ENCODE data around the gene TMEM106C.
"Not testable (repeated sequence)": the region's sequence is repeated elsewhere in the genome, so short reads cannot be mapped to it uniquely, and the experiment has no call there.

The TMEM106C gene

GRCh38 chr12:47954058-47954457 is 9.3 kb upstream of the TMEM106C start:
- no peak for TF ChIP-seq CTCF (IDR thresholded peaks at IDR 0.05)
- Histone ChIP-seq H3K36me3 (ENCODE audit: control insufficient read depth, insufficient read depth, low read length) (no peaks in the 10 kb centered on the region), H3K9ac (no peak overlapping the region), H2AFZ (no peak overlapping the region), H3K27ac (no peak overlapping the region), H3K79me2 (no peaks in the 10 kb centered on the region), H3K4me3 (ENCODE audit: low read depth, low read length) (no peak overlapping the region), H3K4me1 (peaks cover 3% of the 10 kb centered on the region), H3K9me3 (ENCODE audit: control insufficient read depth, low read length) (no peaks in the 10 kb centered on the region), H3K4me2 (ENCODE audit: low read length) (no peak overlapping the region), H3K27me3 (ENCODE audit: control insufficient read depth, insufficient read depth, low read length) (no peaks in the 10 kb centered on the region)

- no peaks in the 10 kb centered on the region for H3K27me3 ChIP-seq (ENCODE audit: control insufficient read depth, insufficient read depth, low read length)
- no peaks in the 10 kb centered on the region for H3K9me3 ChIP-seq (ENCODE audit: control insufficient read depth, low read length)
- no peaks in the 10 kb centered on the region for H3K36me3 ChIP-seq (ENCODE audit: control insufficient read depth, insufficient read depth, low read length)
- no peaks in the 10 kb centered on the region for H3K4me1 ChIP-seq
- H2AFZ ChIP-seq = no peak overlapping the region
- TF ChIP-seq CTCF (IDR thresholded peaks at IDR 0.05) = no peak
- no peak overlapping the region for H3K4me3 ChIP-seq (ENCODE audit: low read depth, low read length)
- H3K9ac ChIP-seq = no peak overlapping the region
- H3K27ac ChIP-seq = no peak overlapping the region
- no peak overlapping the region for H3K4me2 ChIP-seq (ENCODE audit: low read length)
- H3K79me2 ChIP-seq = no peaks in the 10 kb centered on the region
Observed at GRCh38 chr12:47954467-47955045, 8.8 kb upstream of the TMEM106C start.

GRCh38 chr12:47955059-47955458 is 8.3 kb upstream of the TMEM106C start:
- Histone ChIP-seq H3K27ac (no peak overlapping the region), H3K9ac (no peak overlapping the region), H3K4me3 (ENCODE audit: low read depth, low read length) (no peak overlapping the region), H2AFZ (no peak overlapping the region), H3K9me3 (ENCODE audit: control insufficient read depth, low read length) (no peaks in the 10 kb centered on the region), H3K4me1 (no peaks in the 10 kb centered on the region), H3K4me2 (ENCODE audit: low read length) (no peak overlapping the region), H3K79me2 (no peaks in the 10 kb centered on the region), H3K27me3 (ENCODE audit: control insufficient read depth, insufficient read depth, low read length) (no peaks in the 10 kb centered on the region), H3K36me3 (ENCODE audit: control insufficient read depth, insufficient read depth, low read length) (no peaks in the 10 kb centered on the region)
- no peak for TF ChIP-seq CTCF (IDR thresholded peaks at IDR 0.05)

- H3K4me1 ChIP-seq; H3K36me3 ChIP-seq (ENCODE audit: control insufficient read depth, insufficient read depth, low read length); H3K9ac ChIP-seq; H3K4me2 ChIP-seq (ENCODE audit: low read length); H3K27me3 ChIP-seq (ENCODE audit: control insufficient read depth, insufficient read depth, low read length); H3K27ac ChIP-seq; H3K79me2 ChIP-seq; H3K9me3 ChIP-seq (ENCODE audit: control insufficient read depth, low read length); H2AFZ ChIP-seq; H3K4me3 ChIP-seq (ENCODE audit: low read depth, low read length): not testable (repeated sequence)
Observed at GRCh38 chr12:47957671-47958070, 5.7 kb upstream of the TMEM106C start.

- no peaks in the 10 kb centered on the region for H3K9me3 ChIP-seq (ENCODE audit: control insufficient read depth, low read length)
- H3K36me3 ChIP-seq (ENCODE audit: control insufficient read depth, insufficient read depth, low read length) = no peaks in the 10 kb centered on the region
- no peak overlapping the region for H3K4me3 ChIP-seq (ENCODE audit: low read depth, low read length)
- H3K4me2 ChIP-seq (ENCODE audit: low read length) = peak overlapping the region; percentile 42
- H3K27me3 ChIP-seq (ENCODE audit: control insufficient read depth, insufficient read depth, low read length) = no peaks in the 10 kb centered on the region
- peaks cover 8% of the 10 kb centered on the region for H3K4me1 ChIP-seq
- no peak overlapping the region for H3K27ac ChIP-seq
- no peak for TF ChIP-seq CTCF (IDR thresholded peaks at IDR 0.05)
- no peaks in the 10 kb centered on the region for H3K79me2 ChIP-seq
- peak overlapping the region; percentile 98 for H2AFZ ChIP-seq
- H3K9ac ChIP-seq = no peak overlapping the region
Observed at GRCh38 chr12:47962198-47962597, 1.2 kb upstream of the TMEM106C start.

Data from parathyroid adenoma (tissue), 2 donors.